Stimulated activated naive B cell treated with anti-CD40 and anti-IgM and Interleukin-4, amounts not matched to agents 10 μg/mL and 1 μg/mL and 100 μg/mL, for 72 hours (primary cell): ENCODE data around the gene B3GALT6.

Experiments used
- ATAC-seq, 2 donors: fragments of 150-1000 bp; cut with Tn5 transposase; replicated peaks; 2 replicates each; pipeline ENCODE4 v1.10.0; 2021; ENCODE audit warnings: moderate library complexity in 1 of 2
- DNase-seq: peaks from one replicate; pipeline ENCODE4 v3.0.0; 2021
- H3K27ac Mint-ChIP-seq: one replicate; pipeline ENCODE4 v1.8.0; 2022; ENCODE audit warnings: mild to moderate bottlenecking, mixed read lengths
- H3K27me3 Mint-ChIP-seq, 2 donors: one replicate each; pipeline ENCODE4 v1.8.0; 2022; ENCODE audit warnings: mixed read lengths in 2 of 2
- H3K36me3 Mint-ChIP-seq, 2 donors: one replicate each; pipeline ENCODE4 v1.8.0; 2022; ENCODE audit warnings: mixed read lengths in 2 of 2, mild to moderate bottlenecking in 1 of 2
- H3K4me1 Mint-ChIP-seq, 2 donors: one replicate each; pipeline ENCODE4 v1.8.0; 2022; ENCODE audit warnings: mixed read lengths in 2 of 2, mild to moderate bottlenecking in 1 of 2
- H3K4me3 Mint-ChIP-seq, 2 donors: one replicate each; pipeline ENCODE4 v1.8.0; 2022; ENCODE audit warnings: mild to moderate bottlenecking in 2 of 2, mixed read lengths in 2 of 2, moderate library complexity in 1 of 2
- H3K9me3 Mint-ChIP-seq, 2 donors: one replicate each; pipeline ENCODE4 v1.8.0; 2022; ENCODE audit warnings: mixed read lengths in 2 of 2, mild to moderate bottlenecking in 1 of 2

B3GALT6 gene

GRCh38 chr1:1197551-1198422 lies 34.2 kb upstream of the B3GALT6 start:
- H3K36me3 Mint-ChIP-seq: peaks cover 11 to 18% of the 10 kb centered on the region in 2 donors
- peaks cover 15 to 27% of the 10 kb centered on the region in 2 donors for H3K4me1 Mint-ChIP-seq
- DNase-seq (no peak), ATAC-seq (no peak)
- H3K27me3 Mint-ChIP-seq: no peaks in the 10 kb centered on the region
- H3K4me3 Mint-ChIP-seq: no peak overlapping the region
- H3K9me3 Mint-ChIP-seq: peaks cover 7 to 10% of the 10 kb centered on the region in 2 donors
- H3K27ac Mint-ChIP-seq: no peak overlapping the region

DNA sequence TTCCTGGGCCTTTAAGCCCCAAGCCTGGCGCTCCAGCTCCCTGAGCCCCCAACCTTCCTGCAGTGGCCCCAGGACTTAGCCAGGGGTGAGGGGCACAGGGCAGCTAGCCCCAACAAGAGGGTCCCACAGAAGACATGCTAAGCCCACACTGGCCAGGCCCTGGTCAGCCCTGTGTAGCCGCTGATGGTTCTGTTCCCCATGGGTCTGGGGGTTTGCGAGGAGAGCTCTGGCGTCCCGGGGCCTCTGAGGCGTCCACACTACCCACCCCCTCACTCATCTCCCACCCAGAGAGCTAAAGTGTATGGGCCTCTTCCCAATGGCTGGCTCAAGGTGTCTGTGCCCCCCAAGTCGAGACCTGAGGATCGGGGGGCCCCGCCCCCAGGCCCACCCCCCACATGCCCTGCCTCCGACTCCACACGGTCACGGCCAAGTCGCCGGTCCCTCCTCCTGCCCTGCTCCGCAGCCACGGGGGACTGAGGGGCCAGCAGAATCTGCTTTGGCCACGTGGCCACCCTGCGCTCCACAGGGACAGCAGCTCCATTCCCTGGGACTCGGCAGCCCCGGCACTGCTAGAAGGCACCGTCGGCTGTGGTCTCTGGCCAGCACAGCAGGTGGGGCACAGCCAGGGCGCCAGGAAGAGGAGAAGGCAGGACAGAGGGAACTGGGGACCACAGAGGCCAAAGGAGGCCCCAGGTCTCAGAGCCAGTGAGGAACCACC lies 33.5 kb upstream of the B3GALT6 start:
- ATAC-seq (no peak), DNase-seq (no peak)
- H3K4me1 Mint-ChIP-seq: peaks cover 15 to 30% of the 10 kb centered on the region in 2 donors
- H3K27me3 Mint-ChIP-seq: no peaks in the 10 kb centered on the region
- no peak overlapping the region for H3K27ac Mint-ChIP-seq
- no peak overlapping the region for H3K4me3 Mint-ChIP-seq
- peaks cover 7 to 10% of the 10 kb centered on the region in 2 donors for H3K9me3 Mint-ChIP-seq
- peaks cover 12 to 19% of the 10 kb centered on the region in 2 donors for H3K36me3 Mint-ChIP-seq

GRCh38 chr1:1199141-1199960 lies 32.7 kb upstream of the B3GALT6 start:
- H3K27me3 Mint-ChIP-seq: no peaks in the 10 kb centered on the region
- H3K9me3 Mint-ChIP-seq: peaks cover 6 to 9% of the 10 kb centered on the region in 2 donors
- H3K4me1 Mint-ChIP-seq: peaks cover 20 to 38% of the 10 kb centered on the region in 2 donors
- peak overlapping the region; percentile 88 for H3K27ac Mint-ChIP-seq
- ATAC-seq (no peak), DNase-seq (no peak)
- peak overlapping the region; percentile 28 to 48 for H3K4me3 Mint-ChIP-seq
- peaks cover 14 to 21% of the 10 kb centered on the region in 2 donors for H3K36me3 Mint-ChIP-seq

- Mint-ChIP-seq H3K9me3 (peaks cover under 1 to 2% of the 10 kb centered on the region in 2 donors), H3K36me3 (peaks cover 13 to 14% of the 10 kb centered on the region in 2 donors), H3K4me1 (peaks cover 23 to 47% of the 10 kb centered on the region in 2 donors), H3K27me3 (no peaks in the 10 kb centered on the region), H3K27ac (peak overlapping the region; percentile 88), H3K4me3 (peak overlapping the region; percentile 70 to 77)
- ATAC-seq: no peak
- DNase-seq: no peak
These were observed 31.8 kb upstream of the B3GALT6 start for GRCh38 chr1:1199961-1200875.

DNA sequence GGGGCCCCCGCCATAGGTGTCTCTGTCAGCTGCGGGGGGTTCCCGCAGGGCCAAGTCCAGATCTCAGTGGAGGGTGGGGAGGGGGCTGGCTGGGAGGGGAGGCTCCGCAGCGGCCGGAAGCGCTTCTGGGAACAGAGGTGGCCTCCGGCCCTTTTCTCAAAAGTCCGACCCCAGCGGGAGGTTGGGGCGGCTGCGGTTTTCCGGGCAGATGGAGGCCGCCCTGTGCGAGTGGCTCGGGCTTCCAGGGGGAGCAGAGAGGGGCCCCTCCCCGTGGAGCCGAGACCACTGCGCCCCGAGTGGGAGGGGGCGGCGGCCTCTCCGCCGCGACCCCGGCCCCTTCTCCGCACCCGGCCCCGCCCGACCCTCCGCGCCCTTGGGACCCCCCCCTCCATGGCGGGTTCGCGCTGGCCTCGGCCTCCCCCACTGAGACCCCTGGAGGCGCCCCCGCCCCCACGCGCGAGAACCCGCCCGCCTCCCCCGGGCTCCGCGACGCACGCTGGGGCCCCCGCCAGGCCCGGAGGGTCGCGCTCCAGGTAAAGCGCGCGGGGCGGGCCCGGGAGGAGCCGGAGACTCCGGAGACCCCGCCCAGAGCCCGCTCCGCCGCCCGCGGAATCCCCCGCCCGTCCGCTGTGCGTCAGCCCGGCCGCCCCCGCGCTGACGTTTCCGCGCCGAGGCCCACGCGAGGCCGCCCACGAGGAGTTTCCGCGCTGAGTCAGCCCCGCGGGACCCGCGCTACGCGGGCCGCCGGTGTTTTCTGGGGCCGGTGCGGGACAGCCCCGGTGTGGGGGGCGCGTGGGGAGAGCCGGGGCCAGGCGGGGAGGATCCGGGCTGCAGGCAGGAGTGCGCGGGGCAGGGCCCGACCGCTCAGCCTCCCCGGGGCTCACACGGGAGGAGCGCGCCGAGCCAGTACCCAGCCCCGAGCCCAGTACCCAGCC lies 30.9 kb upstream of the B3GALT6 start:
- H3K4me3 Mint-ChIP-seq: peak overlapping the region; percentile 70 to 77
- H3K27ac Mint-ChIP-seq: peak overlapping the region; percentile 88
- H3K9me3 Mint-ChIP-seq: peaks cover 0 to 2% of the 10 kb centered on the region in 2 donors
- no peaks in the 10 kb centered on the region for H3K27me3 Mint-ChIP-seq
- H3K4me1 Mint-ChIP-seq: peaks cover 27 to 53% of the 10 kb centered on the region in 2 donors
- DNase-seq: peak; percentile 93
- peaks cover 6 to 12% of the 10 kb centered on the region in 2 donors for H3K36me3 Mint-ChIP-seq
- ATAC-seq: peak; percentile 83 to 84

GRCh38 chr1:1202831-1203560 lies 29.0 kb upstream of the B3GALT6 start:
- no peaks in the 10 kb centered on the region for H3K9me3 Mint-ChIP-seq
- H3K4me1 Mint-ChIP-seq: peaks cover 34 to 70% of the 10 kb centered on the region in 2 donors
- H3K4me3 Mint-ChIP-seq: no peak overlapping the region
- peaks cover 5 to 6% of the 10 kb centered on the region in 2 donors for H3K36me3 Mint-ChIP-seq
- H3K27ac Mint-ChIP-seq: peak overlapping the region; percentile 67
- DNase-seq (no peak), ATAC-seq (no peak)
- no peaks in the 10 kb centered on the region for H3K27me3 Mint-ChIP-seq

- ATAC-seq: no peak
- Mint-ChIP-seq H3K9me3 (no peaks in the 10 kb centered on the region), H3K36me3 (peaks cover 5 to 10% of the 10 kb centered on the region in 2 donors), H3K27ac (peak overlapping the region; percentile 31), H3K4me3 (peak overlapping the region in 1 of 2 donors; percentile 53), H3K27me3 (no peaks in the 10 kb centered on the region), H3K4me1 (peaks cover 40 to 74% of the 10 kb centered on the region in 2 donors)
- no peak for DNase-seq
These were observed 28.2 kb upstream of the B3GALT6 start for GRCh38 chr1:1203561-1204424.

DNA sequence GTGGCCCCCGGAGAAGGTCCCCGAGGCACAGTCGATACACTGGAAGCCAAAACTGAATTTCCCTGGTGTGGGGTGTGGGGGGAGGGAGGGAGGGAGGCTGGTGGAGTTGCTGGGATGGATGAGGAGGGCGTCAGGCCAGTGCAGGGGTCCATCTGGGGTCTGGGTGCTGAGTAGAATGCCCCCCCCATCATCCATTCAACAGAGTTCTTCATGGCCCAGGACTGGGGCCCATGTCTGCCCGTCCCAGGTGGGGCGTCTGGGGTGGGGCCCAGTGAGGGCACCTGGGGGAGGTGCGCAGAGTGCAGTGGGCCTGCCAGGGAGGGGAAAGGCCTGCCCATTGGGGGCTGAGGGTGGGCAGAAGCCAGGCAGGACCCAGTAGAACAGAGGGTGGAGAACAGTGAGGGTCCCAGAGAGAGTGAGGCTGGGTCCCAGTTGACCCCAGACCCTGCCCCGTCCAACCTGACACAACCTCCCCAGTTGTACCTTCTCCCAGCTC lies 27.6 kb upstream of the B3GALT6 start:
- peaks cover 5 to 14% of the 10 kb centered on the region in 2 donors for H3K36me3 Mint-ChIP-seq
- no peaks in the 10 kb centered on the region for H3K9me3 Mint-ChIP-seq
- no peak overlapping the region for H3K27ac Mint-ChIP-seq
- peaks cover 42 to 74% of the 10 kb centered on the region in 2 donors for H3K4me1 Mint-ChIP-seq
- H3K4me3 Mint-ChIP-seq: peak overlapping the region; percentile 87 to 89
- no peak for ATAC-seq
- no peak for DNase-seq
- no peaks in the 10 kb centered on the region for H3K27me3 Mint-ChIP-seq

DNA sequence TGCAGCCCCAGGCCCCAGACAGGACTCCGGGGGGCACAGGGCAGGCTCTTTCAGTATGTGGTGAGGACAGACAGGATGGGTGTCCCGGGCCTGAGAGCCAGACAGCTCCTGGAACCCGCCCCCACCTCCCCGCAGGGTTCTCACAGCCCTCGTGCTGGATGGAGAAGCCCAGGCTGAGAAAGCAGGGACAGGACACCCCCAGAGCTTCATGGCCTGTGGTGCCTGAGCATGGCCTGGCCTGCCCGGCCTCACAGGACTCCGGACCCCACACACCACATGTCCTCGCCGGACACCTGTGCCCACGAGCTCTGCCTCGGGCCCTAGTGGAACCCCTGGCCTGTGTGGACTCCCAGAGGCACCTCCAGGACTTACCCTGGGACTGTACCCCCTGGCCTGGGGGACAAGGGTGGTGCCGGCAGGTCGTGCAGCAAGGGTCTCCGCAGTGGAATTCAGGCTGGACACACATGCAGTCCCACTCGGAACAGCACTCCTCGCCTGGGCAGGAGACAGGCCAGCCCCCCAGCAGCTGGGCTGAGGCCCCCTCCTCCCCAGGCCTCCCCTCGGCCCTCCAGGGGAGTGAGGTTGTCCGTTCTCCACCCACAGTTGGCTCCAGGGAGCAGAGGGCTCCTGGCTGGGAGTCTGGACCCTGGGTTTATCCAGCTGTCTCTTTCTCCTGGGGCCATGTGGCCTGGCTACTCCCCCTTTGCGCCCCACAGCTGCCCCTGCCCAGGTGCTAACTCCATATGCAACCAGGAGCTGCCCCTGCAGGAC lies 26.9 kb upstream of the B3GALT6 start:
- Mint-ChIP-seq H3K36me3 (peaks cover 5 to 21% of the 10 kb centered on the region in 2 donors), H3K27ac (peak overlapping the region; percentile 87), H3K4me1 (peaks cover 38 to 74% of the 10 kb centered on the region in 2 donors), H3K27me3 (no peaks in the 10 kb centered on the region), H3K4me3 (peak overlapping the region; percentile 87 to 89), H3K9me3 (no peaks in the 10 kb centered on the region)
- DNase-seq (no peak), ATAC-seq (no peak)

DNA sequence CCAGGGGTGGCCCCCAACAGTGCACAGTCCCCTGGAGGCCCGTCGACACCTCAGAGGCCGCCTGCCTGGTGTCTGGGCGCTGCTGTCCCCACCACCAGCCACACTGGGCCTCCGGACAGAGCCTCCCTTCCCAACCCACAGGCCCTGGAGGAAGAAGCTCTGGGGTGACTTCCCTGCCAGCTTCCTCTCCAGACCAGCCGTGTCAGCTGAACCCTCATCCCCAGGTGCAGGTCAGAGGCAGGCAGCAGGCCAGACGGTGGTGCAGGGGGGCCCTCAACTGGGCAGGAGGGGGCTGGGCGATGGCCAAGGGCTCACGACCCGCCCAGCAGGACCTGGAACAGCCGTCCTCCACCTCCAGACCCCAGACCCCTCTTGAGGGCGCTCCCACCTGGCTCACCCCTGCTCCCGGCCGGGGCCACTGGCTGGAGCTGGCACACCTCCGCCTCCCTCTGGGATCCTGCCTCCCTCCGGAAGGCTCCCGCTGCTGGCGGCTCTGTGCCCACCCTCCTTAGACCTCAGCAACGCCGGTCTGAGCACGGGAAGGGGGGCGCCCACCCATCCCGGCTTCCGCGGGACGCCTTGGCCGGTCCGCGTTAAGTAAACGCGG lies 26.2 kb upstream of the B3GALT6 start:
- H3K4me1 Mint-ChIP-seq: peaks cover 35 to 75% of the 10 kb centered on the region in 2 donors
- peak overlapping the region; percentile 87 for H3K27ac Mint-ChIP-seq
- H3K9me3 Mint-ChIP-seq: no peaks in the 10 kb centered on the region
- no peak for ATAC-seq
- DNase-seq: no peak
- H3K27me3 Mint-ChIP-seq: no peaks in the 10 kb centered on the region
- H3K4me3 Mint-ChIP-seq: peak overlapping the region; percentile 87 to 89
- H3K36me3 Mint-ChIP-seq: peaks cover 6 to 24% of the 10 kb centered on the region in 2 donors
